RKO (cell line): ENCODE results near the gene TBC1D19.
"Not testable (repeated sequence)": the region's sequence is repeated elsewhere in the genome, so short reads cannot be mapped to it uniquely, and the experiment has no call there.

Experiments used
- DNase-seq: peaks from one replicate; pipeline ENCODE4 v3.0.0-alpha.2; 2016; ENCODE audit warnings: low spot score

The TBC1D19 gene

DNA sequence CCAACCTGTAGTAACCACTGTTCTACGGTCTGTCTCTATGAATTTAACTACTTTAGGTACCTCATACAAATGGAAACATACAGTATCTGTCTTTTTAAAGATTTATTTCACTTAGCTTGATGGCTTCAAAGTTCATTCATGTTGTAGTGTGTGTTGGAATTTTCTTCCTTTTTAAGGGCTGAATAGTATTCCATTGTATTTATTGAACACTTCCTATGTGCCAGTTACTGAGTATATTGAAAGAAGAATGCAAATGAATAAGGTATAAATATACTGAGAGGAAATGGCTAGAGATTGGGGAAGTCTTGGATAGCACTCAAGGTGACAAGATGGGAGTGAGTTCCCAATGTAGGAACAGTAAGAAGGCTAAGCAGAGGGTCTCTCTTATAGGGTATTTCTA, 17.3 kb downstream of the TBC1D19 start:
- no peak for DNase-seq

DNA sequence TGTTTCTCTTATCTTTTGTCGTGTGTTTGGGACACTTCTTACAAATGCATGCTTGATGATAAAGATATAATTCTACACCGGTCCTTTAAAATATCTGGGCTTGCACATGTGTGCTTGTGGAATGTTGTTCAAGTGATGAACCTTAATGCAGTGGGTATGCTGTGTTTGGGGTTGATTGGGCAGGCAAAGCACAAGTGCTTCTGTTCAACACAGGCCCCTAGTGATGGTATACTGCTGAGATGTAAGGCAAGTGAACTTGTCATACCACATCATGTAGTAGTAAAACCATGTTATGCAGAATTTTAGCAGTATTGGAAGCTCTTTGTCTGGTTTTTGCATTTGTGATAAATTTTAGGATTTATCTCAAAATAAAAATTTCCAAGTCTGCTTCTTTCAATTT, 23.9 kb downstream of the TBC1D19 start:
- no peak for DNase-seq

DNA sequence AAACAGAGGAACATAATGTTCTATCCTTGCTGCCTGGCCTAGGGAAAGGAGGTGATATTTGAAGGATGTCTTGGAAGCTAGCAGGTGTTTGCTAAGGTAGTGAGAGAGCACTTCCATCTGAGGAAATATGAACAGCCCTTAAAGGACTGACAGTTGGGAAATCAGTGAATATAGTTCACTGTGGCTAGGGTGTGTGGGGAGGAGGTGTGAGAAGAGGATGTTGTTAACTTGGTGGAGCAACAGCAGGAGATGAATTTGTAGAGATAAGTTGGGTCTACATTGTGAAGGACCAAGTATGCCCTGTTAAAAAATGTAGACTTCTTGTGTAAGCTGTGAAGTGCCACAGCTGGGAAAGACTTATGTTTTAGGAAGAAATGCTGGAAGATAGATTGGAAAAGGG, 25.5 kb downstream of the TBC1D19 start:
- no peak for DNase-seq

DNA sequence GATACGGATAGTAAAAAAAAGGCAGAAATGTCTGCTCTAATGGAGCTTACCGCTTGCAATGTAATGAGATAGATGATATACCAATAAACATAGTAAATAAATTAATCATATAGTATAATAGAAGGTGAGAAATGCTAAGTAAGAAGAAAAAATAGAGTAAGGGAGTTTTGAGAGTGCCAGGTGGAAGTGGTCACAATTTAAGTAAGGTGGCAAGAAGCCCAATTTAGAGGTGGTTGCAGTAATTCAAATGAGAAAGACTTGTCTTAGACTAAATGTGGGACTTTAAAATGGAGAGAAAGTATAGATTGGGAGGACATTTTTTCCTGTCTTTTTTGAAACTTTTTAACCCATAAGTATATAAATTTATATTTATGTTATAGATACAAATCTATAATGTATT, 26.0 kb downstream of the TBC1D19 start:
- DNase-seq = no peak

DNA sequence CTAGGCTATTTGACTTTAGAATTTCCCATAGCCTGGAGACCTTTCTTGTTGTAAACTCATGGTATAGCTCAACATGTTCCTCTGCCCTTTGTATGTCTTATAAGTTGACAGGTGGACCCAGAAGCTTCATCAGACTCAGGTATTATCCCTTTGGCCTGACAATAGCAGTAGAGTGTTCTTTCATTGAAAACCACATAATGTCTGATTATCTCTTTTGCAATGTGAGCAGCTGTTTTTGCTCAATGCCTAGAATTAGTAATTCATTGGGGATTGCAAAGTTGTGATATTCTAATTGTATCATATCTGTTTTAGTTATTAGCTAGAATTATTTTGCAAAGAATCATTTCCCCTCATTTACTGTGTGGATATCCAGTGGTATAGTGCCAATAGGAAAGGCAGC, 27.5 kb downstream of the TBC1D19 start:
- no peak for DNase-seq

DNA sequence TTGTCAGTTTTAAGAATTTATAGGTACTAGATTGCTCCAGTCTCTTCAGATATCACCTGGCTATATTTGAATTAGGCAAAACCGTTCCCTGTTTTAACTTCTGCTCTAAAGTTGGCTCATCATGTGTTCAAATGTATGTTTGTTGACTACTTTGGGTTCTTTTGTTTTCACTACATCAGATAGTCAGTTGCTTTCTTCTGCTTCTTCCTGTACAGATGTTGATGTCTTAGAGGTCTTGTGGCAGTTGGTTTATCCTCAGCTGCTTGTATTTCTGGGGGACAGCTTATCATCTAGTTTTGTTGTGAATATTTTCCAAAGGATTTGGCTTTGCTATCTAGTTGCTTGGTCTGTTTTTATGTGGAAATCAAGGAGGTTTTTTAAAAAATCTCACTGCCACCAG, 28.0 kb downstream of the TBC1D19 start:
- no peak for DNase-seq

DNA sequence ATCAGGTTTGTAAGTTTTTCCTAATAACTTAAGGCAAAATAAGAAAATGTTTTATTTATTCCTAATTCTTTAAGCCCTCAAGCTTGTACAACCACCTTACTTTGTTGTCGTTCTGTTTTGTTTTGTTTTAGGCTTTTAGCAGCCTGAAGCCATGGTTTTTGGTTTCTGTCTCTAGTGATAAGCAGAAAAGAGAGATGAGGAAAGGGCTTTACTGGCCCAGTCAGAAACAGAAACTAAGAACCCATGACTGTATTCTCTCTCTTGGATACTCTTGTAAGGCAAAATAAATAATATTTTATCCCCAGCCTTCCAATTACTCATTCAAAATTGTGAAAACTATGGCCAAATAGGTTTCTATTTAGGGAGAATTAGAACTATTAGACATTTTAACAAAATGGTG, 29.4 kb downstream of the TBC1D19 start:
- DNase-seq = no peak

DNA sequence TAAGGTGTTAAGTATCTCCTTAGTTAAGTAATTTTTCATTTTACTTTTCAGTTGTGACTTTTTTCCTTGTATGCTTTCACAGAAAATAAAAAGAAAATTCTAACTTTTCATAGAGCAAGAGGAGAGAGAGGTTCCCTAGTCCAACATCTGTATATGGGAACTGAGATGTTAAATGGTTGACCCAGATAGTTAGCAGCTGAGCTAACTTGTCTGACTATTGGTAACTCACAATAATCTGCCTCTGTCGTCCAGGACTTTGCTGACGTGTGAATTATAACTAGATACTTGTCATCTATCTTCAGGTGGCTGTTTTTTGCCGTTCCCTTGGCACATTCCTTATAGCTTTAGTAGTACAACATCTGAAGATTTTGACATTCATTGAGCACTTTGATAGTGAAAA, 29.9 kb downstream of the TBC1D19 start:
- no peak for DNase-seq

DNA sequence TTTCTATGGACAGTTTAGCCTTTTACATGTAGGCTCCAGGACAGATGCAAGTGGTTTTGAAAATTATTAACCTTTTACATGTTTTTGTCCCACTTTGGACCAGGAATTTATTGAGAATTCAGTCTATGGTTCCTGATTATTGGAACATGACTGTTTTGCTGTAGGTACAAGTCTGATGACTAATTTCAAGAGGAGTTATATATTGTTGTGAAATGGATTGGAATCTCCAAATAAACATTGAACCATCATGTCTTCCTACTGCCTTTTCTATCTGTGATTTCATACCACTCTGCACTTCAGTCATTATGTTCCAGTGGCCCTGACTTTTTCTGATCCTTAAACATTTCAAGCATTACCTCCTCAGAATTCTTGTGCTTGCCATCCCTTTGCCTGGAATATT, 35.9 kb downstream of the TBC1D19 start:
- DNase-seq = no peak

DNA sequence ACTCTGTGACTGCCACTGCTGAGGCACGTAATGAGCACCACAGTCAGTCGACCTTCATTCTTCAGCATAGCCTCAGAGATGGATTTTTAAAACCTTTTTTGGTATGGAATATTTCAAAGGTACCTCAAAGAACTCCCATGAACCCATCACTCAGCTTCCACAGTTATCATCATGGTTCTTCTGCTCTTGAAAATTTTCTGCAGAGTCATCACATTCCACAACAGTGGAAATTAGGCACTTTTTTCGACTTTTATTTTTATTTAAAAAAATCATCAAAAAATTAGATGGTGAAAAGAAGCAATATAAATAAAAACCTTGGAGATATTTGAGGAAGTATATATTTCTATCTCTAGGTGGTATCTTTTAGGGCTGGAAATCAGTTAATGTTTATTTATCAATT, 37.5 kb downstream of the TBC1D19 start:
- no peak for DNase-seq

DNA sequence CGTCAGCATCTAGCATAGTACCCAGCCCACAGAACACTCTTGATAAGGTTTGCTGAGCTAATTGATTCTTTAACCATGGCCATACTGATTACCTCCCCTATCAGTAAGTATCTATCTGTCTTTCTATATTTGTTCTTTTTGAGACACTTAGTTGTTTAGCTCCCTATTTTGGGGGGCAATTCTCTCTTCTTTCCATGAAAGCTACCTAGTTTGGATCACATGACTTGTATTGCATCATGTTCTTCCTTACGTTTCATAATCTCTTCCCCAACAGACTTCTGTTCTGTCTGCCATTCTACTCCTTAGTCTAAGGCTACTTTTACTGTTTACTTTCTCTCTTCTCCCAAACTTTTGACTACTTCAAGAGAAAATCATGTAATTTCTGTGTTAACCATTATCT, 39.0 kb downstream of the TBC1D19 start:
- DNase-seq = no peak

DNA sequence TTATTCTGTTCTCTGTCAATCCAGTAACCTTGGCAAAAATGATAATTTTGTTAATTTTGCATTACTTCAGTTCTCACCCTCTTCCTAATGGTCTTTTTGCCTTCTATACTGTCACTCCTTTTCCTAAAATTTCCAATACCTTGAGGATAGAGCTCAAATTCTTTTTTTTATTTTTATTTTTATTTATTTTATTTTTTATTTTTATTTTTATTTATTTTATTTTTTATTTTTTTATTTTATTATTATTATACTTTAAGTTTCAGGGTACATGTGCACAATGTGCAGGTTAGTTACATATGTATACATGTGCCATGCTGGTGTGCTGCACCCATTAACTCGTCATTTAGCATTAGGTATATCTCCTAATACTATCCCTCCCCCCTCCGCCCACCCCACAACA, 42.8 kb downstream of the TBC1D19 start:
- DNase-seq = not testable (repeated sequence)

DNA sequence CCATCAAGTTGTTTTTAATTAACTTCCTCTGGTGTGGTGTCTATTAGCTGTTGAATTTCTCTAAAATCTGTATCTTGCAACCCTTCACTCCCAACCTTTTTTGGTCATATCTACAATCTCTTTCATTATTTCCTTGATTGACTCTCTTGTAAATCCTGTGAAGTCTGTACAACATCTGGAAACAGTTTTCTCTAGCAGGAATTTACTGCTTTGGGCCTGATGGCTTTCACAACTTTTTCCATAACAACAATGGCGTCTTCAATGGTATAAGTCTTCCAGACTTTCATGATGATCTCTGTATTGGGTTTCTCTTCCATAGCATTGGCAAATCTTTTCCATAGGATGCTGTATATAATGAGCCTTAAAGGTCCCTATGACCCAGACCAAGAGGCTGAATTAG, 49.0 kb downstream of the TBC1D19 start:
- no peak for DNase-seq

DNA sequence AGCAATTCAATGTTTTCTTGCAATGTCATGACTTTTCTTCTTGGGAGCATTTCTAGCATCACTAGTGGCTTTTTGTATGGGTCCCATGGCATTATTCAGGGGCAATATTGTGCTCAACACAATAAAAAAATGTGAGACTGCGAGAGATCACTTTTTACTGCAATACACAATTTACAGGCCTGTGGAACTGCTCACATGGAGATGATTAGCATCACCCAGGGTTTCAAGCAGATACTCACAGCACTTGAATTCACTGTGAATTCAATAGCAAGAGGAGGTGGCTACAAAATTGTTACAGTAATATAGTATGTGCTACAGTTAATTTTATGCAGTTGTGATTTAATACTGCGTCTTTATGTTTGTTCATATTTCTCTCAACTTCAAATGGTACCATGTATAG, 50.4 kb downstream of the TBC1D19 start:
- no peak for DNase-seq

DNA sequence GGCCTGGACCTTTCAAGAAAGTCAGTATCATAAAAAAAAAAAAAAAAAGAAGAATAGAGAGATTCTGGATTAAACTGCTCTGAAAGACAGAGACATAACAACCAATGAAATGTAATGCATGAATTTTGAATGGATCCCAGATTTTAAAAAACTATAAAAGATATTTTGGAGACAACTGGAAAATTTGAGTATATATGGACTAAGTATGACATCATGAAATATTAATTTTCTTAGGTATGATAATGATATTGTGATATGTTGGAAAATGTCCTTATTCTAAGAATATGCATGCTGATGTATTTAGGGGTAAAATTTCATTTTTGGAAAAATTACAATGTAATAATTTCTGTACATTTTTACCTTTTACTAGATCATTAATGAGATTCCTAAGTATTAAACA, 52.6 kb downstream of the TBC1D19 start:
- no peak for DNase-seq

DNA sequence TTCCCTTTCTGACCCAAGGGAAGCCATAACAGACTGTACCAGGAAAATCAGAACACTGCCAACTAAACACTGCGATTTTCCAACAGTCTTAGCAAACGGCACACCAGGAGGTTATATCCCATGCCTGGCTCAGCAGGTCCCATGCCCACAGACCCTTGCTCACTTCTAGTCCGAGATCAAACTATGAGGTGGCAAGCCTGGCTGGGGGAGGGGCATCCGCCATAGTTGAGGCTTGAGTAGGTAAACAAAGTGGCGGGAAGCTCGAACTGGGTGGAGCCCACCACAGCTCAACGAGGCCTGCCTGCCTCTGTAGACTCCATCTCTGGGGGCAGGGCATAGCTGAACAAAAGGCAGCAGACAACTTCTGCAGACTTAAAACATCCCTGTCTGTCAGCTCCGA, 56.8 kb downstream of the TBC1D19 start:
- not testable (repeated sequence) for DNase-seq

DNA sequence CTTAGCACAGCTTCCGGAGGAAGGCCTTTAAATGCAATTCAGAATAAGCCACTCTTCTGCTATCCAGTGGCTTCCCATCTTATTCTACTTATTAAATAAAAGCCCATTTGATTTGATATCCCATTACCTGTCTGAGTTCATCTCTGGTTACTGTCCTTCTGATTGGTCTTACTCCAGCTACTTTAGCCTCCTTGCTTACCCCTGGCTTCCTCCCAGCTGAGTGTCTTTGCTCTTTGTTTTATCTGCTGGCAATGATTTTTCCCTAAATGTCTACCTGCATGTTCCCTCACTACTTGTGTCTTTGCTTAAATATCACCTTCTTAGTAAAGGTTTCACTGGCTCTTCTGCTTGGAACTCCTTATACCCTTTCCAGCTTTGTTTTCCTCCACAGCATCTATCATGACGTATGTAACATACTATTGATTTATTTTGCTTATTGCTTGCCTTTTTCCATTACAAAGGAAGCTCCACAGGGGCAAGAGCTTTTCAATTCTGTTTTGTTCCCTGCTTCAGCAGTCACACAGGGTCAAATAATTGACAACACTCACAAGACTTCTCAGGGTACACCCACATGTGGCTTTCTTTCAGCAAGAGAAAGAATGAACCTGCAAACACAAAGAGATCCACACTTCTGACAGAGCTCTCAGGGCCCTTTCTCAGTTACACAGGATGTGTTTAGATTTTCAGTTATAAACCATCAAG, 63.8 kb downstream of the TBC1D19 start:
- no peak for DNase-seq

DNA sequence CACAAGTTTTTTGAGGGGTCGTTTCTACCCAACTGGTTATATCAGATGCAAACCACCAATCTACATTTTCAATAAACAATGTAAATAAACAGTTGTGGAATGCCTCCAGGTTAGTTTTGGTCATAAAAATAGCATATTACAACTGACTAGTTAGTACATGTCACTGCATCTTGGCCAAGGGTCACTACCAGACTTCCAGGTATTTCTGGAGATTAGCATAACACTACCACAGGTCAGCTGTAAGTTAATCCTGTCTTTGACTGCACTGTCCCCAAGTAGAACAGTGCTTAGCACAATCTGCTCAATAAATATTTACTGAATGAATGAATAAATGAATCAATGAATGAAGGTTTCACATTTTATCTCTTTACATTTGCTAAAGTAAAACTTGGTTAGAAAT, 64.4 kb downstream of the TBC1D19 start:
- no peak for DNase-seq

DNA sequence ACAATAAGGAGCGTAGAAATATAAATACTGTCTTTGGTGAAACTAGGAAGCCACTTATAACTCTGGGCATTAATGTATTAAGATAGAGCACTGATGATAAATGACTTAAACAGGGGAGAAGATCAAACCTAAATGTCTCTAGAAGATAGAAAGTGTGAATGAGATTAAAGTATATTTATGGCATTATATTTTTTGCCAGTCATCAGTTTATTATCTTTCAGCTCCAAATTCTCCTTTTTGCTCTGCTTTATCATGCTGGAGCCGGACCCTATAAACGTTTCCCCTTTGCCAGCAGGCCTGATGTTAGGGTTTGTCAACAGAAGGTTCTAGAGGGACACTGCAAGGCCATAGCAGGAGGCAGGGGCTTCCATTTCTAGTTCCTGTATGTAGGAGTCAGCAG, 76.4 kb downstream of the TBC1D19 start:
- DNase-seq = no peak

DNA sequence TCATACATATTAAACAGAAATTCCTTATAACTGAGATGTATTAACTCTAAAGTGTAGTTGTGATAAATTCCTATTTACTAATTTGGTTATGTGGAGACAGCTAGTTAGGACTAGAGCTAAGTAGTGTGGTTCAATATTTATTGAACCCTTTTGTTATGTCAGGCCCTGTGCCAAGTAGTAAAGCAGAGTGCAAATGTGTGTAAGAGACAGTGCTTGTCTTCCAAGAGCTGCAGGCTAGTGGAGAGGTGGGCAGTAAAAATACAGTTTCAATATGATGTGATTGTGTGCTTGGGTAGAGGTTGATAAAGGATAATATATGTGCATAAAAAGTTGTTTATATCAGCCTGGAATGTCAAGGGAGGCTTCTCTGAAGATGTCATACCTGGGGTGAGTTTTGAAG, 80.0 kb downstream of the TBC1D19 start:
- no peak for DNase-seq

DNA sequence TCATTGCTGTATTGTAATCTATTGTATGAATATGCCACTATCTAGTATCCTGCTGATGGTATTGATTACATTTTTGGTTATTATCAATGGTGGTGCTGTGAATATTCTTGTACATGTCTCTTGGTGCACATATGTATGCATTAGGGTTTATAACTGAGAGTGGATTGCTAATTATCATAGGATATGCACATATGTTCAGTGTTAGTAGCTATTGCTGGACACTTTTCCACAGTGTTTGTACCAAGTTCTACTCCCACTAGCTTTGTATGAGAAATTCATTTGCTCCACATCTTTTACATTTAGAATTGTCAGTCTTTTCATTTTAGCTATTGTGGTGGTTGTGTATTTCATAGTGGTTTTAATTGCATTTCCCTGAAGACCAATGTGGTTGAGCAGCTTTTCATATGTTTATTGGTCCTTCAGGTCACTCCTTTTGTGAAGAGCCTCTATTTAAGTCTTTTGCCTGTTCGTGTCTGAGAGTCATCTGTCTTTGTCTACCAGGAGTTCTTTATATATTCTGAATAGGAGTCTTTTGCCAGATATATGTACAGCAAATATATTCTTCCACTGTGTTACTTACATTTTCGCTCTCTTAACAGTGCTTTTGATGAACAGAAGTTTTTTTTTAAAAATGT, 87.1 kb downstream of the TBC1D19 start:
- no peak for DNase-seq

DNA sequence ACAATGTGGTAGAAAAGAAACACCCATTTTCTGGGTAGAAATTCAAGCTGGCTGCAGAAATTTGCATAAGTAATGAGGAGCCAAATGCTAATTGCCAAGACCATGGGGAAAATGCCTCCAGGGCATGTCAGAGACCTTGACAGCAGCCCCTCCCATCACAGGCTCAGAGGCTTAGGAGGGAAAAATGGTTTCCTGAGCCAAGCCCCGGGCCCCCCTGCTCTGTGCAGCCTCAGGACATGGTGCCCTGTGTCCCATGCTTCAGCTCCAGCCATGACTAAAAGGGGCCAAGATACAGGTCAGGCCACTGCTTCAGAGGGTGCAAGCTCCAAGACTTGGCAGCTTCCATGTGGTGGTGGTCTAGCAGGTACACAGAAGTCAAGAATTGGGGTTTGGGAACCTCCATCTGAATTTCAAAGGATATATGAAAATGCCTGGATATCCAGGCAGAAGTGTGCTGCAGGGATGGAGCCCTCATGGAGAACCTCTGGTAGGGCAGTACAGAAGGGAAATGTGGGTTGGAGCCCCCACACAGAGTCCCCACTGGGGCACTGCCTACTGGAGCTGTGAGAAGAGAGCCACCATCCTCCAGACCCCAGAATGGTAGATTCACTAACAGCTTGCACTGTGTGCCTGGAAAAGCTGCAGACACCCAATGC, 95.3 kb downstream of the TBC1D19 start:
- not testable (repeated sequence) for DNase-seq

DNA sequence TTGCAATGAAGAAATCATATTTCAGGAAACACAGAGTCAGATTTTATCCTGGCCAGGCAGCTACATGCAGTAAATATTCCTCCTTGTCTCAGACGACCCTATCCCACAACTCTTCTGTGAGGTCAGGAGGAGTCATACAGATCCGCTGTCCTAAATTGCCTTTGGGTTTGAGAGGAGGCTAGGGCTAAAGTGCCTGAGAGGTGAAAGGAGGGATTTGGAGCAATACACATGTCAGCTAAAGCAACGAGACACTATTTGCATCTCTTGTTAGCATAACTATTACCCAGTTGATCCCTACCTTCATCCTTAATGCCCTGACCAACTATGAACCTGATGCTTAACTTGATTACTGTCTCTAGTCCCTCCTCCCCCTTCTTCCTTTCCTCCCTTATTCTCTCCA, 98.6 kb downstream of the TBC1D19 start:
- no peak for DNase-seq

DNA sequence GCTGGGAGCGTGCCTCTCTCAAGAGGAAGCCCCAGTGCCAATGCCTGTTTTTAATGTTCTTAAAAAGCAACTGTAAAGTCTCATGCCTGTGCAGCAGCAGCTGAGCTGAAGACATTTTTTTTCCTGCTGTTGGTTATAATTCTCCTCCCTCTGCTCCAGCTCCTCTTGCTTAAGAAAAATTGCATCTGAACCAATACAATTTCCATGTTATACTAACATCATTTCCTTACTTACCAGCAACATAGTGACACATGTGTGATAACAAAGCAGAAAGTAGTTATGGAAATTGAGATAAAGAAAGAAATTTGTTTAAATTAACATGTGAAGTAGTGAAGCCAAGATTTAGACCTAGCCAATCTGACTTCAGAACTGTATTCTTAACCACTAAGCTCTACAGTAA, 101.4 kb downstream of the TBC1D19 start:
- DNase-seq = no peak
